Transverse colon (tissue), 4 donors: Measurements from ENCODE around the gene PRKG1. TPM values are rescaled to one million over a fixed set of nuclear protein-coding genes. Genes with fewer than 3 reads are reported as not detected.

Experiments used
- DNase-seq: peaks from one replicate; pipeline ENCODE4 v3.0.0-alpha.2; 2019
- H3K27ac ChIP-seq, 4 donors: fragments of 200-600 bp; sonication (generic); 2 replicates each; pipeline ENCODE4 v1.5.1; 2016 to 2018; ENCODE audit warnings: inconsistent platforms in 4 of 4
- H3K27me3 ChIP-seq: fragments of 200-600 bp; sonication (generic); 2 replicates; pipeline ENCODE4 v1.5.1; 2017; ENCODE audit warnings: inconsistent platforms
- H3K36me3 ChIP-seq, 4 donors: fragments of 200-600 bp; sonication (generic); 2 replicates each; pipeline ENCODE4 v1.5.1; 2017 to 2019; ENCODE audit warnings: inconsistent platforms in 4 of 4
- H3K4me1 ChIP-seq, 4 donors: fragments of 200-600 bp; sonication (generic); 2 replicates each; pipeline ENCODE4 v1.5.1; 2017 to 2020; ENCODE audit warnings: inconsistent platforms in 4 of 4
- H3K4me3 ChIP-seq, 4 donors: fragments of 200-600 bp; sonication (generic); 1 replicate in 1 of 4; 2 replicates in 3 of 4; pipeline versions ENCODE4 v1.5.1 to v1.6.1; 2017 to 2019; ENCODE audit warnings: inconsistent platforms in 4 of 4
- H3K9me3 ChIP-seq, 2 donors: fragments of 200-600 bp; sonication (generic); 2 replicates each; pipeline ENCODE4 v1.5.1; 2017 to 2019; ENCODE audit warnings: inconsistent platforms in 2 of 2
- CTCF ChIP-seq, 5 experiments: fragments of 200-600 bp in 3 of 5; fragments of 450-650 bp in 2 of 5; sonication (generic) in 3 of 5; IDR thresholded peaks; 1 replicate in 2 of 5; 2 replicates in 3 of 5; pipeline ENCODE4 v1.5.1; 2016 to 2017; ENCODE audit warnings: antibody characterized with exemption in 5 of 5, inconsistent platforms in 3 of 5, mild to moderate bottlenecking in 2 of 5, moderate library complexity in 1 of 5
- EP300 ChIP-seq: sonication (generic); formaldehyde crosslinking; IDR thresholded peaks from one replicate; pipeline ENCODE4 v1.6.1; 2017; ENCODE audit warnings: antibody characterized with exemption, low read depth
- POLR2A ChIP-seq: fragments of 450-650 bp; IDR thresholded peaks from one replicate; pipeline ENCODE4 v1.6.1; 2016; ENCODE audit warnings: antibody characterized with exemption, mild to moderate bottlenecking, moderate library complexity
- POLR2AphosphoS5 ChIP-seq, 3 donors: sonication (generic); formaldehyde crosslinking; IDR thresholded peaks; one replicate each; pipeline ENCODE4 v1.6.1; 2016; ENCODE audit warnings: antibody characterized with exemption in 3 of 3
- WGBS, 2 donors: methylation state at CpG; one replicate each; pipeline ENCODE4 v1.1.5; 2018; ENCODE audit warnings: low coverage in 1 of 2; 5-methylcytosine and 5-hydroxymethylcytosine counted together
- in situ Hi-C, 4 donors: fragments of 200-750 bp; cut with MboI; loops; one replicate each; pipeline versions ENCODE4 v1.15.0 to v1.15.1; 2017; ENCODE audit warnings: low sequenced_read_pairs in 3 of 4, low pct_ligation_motif_present in 1 of 4, low pct_unique_long_range_greater_than_20kb in 1 of 4
- intact Hi-C: fragments of 100-400 bp; cut with DNase I; formaldehyde crosslinking; loops from one replicate; pipeline ENCODE4 v1.15.1; 2023; ENCODE audit warnings: low total_unique reads
- total RNA-seq, 4 donors: library from RNA; depleted of rRNA; stranded (reverse); fragments of >200 nt; gene quantifications; one replicate each; pipeline ENCODE4 v1.1.0, GENCODE V29; 2016

PRKG1 gene
- total RNA-seq, 4 donors from 2014 or later = 17.6 to 30.6 (median 26.9) TPM

DNA sequence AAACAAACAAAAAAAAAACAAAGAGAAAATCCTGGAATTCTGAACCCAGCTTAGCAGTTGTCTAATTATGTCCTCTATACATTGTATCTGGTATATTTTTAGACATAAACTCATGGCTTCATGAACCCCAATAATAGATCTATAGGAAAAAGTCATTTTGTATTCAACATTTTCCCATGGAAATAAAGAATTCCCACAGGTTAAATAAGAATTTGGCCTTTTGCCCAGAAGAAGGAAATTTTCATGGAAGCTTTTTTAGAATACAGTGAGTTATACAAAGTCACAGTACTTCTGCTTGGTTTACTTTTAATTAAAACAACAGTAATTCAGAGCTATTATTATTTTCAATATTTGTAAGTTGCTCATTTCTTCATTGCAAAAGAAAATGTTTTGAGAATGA lies 2.1 kb upstream of the PRKG1 start:
- TF ChIP-seq CTCF (IDR thresholded peaks at IDR 0.05) = no peak
- TF ChIP-seq POLR2AphosphoS5 (IDR thresholded peaks at IDR 0.05) = no peak
- TF ChIP-seq EP300 = no peak
- H3K36me3 ChIP-seq = no peaks in the 10 kb centered on the region
- intact Hi-C loops = loop anchor here (5.0 kb wide), 1 partner anchor 350 kb away; no protein-coding TSS in a partner anchor
- in situ Hi-C loops = loop anchor here in 3 of 4 donors (25.0 kb wide), 1 partner anchor 890 kb away; no protein-coding TSS in a partner anchor
- peak overlapping the region in 1 of 4 donors; percentile 89 for H3K27ac ChIP-seq
- H3K4me3 ChIP-seq = no peak overlapping the region
- no peak for DNase-seq
- peaks cover 9% of the 10 kb centered on the region for H3K27me3 ChIP-seq
- peaks cover 0 to 10% (median 4%) of the 10 kb centered on the region in 4 donors for H3K4me1 ChIP-seq
- no peaks in the 10 kb centered on the region for H3K9me3 ChIP-seq

GRCh38 chr10:51072921-51073434 lies 1.3 kb upstream of the PRKG1 start:
- 64 to 69% methylated on average over 4 to 5 of the region's 5 CpGs for WGBS, 2 donors
- Histone ChIP-seq H3K4me1 (peaks cover 0 to 10% (median 4%) of the 10 kb centered on the region in 4 donors), H3K36me3 (no peaks in the 10 kb centered on the region), H3K9me3 (no peaks in the 10 kb centered on the region), H3K27me3 (peaks cover 9% of the 10 kb centered on the region), H3K4me3 (peak overlapping the region in 3 of 4 donors; percentile 52 to 64 (median 54)), H3K27ac (peak overlapping the region; percentile 83 to 89 (median 88))
- no peak for DNase-seq
- in situ Hi-C loops (loop anchor here in 3 of 4 donors (25.0 kb wide), 1 partner anchor 889 kb away; no protein-coding TSS in a partner anchor), intact Hi-C loops (loop anchor here (5.0 kb wide), 1 partner anchor 349 kb away; no protein-coding TSS in a partner anchor)
- TF ChIP-seq POLR2A = no peak

DNA sequence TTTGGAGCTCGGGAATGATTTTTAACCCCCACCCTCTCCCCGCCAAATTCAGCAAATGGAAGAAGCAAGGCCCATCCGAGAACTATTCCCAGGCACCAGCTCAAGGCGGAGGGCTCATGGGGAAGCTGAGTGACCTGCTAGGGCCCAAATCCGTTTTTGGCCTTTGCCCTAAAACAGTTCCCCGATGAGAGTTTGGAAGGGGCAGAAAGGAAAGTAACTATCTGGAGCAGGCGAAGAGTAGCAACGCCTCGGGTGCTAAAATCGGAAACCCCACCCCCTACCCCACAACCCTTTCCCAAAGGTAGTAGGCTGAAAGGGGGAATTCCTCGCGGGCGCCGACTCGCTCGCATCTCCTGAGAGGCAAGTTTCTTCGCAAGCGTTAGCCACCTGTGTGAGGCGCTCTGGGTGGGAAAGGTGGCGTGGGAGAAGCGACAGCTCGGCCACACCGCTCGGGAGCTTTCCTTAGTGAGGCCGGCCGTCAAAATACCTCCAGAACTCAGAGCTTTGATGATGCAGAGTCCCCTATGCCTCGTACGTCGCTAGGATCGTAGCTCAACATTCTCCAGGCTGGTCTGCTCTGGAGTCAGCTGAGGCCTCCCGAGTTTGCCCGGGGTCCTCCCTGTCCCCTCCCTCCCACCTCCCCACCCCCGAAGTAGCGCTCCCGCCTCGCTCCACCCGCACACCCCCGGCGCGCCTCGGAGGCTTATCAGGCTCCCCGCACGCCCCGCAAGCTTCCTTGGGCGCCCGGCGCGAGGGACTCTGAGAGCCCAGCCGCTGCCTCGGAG lies 642 bp upstream of the PRKG1 start:
- DNase-seq = peak; percentile 18
- 8% methylated on average over 8 to 35 of the region's 50 CpGs for WGBS, 2 donors
- in situ Hi-C loops = loop anchor here in 3 of 4 donors (25.0 kb wide), 1 partner anchor 889 kb away; no protein-coding TSS in a partner anchor
- H3K27me3 ChIP-seq = peaks cover 9% of the 10 kb centered on the region
- no peaks in the 10 kb centered on the region for H3K9me3 ChIP-seq
- peaks cover 0 to 10% (median 4%) of the 10 kb centered on the region in 4 donors for H3K4me1 ChIP-seq
- H3K36me3 ChIP-seq = no peaks in the 10 kb centered on the region
- H3K27ac ChIP-seq = peak overlapping the region; percentile 83 to 89 (median 88)
- TF ChIP-seq POLR2AphosphoS5 (IDR thresholded peaks at IDR 0.05) (no peak), CTCF (IDR thresholded peaks at IDR 0.05) (no peak), POLR2A (no peak), EP300 (no peak)
- H3K4me3 ChIP-seq = peak overlapping the region; percentile 43 to 64 (median 53)
- intact Hi-C loops = loop anchor here (5.0 kb wide), 1 partner anchor 349 kb away; no protein-coding TSS in a partner anchor

- H3K27me3 ChIP-seq = peaks cover 9% of the 10 kb centered on the region
- in situ Hi-C loops = no loop called here
- H3K4me3 ChIP-seq = peak overlapping the region; percentile 43 to 64 (median 53)
- peaks cover 0 to 16% (median 4%) of the 10 kb centered on the region in 4 donors for H3K4me1 ChIP-seq
- peak overlapping the region; percentile 83 to 89 (median 88) for H3K27ac ChIP-seq
- H3K36me3 ChIP-seq = no peaks in the 10 kb centered on the region
- no peak for DNase-seq
- TF ChIP-seq CTCF (IDR thresholded peaks at IDR 0.05) = no peak
- no peak for TF ChIP-seq POLR2A
- no peak for TF ChIP-seq EP300
- 13 to 19% methylated on average over 15 to 18 of the region's 18 CpGs for whole genome bisulfite sequencing, 2 donors
- intact Hi-C loops = no loop called here
- no peaks in the 10 kb centered on the region for H3K9me3 ChIP-seq
These were observed 971 bp downstream of the PRKG1 start for GRCh38 chr10:51075043-51075872.
